ENCODE data around the gene MMP25.

GRCh38 chr16:3060339-3061127, 14.2 kb downstream of the MMP25 start:
- TF ChIP-seq CTCF (IDR thresholded peaks at IDR 0.05; ENCODE audit: low read depth, low read length, poor library complexity, severe bottlenecking) (no peak), EZH2phosphoT487 (IDR thresholded peaks at IDR 0.05; ENCODE audit: borderline replicate concordance, low read length) (no peak)

Data from DOHH2 (cell line).